K562 (cell line): Measurements from ENCODE around the gene SVOP. TPM values are rescaled to one million over a fixed set of nuclear protein-coding genes. Genes with fewer than 3 reads are reported as not detected.
A peak's percentile ranks its signal among the peaks of the same experiment; 100 is the strongest.

Experiments used
- ATAC-seq: fragments of 200-7000 bp; cut with Tn5 transposase; 3 replicates; pipeline ENCODE4 v1.9.1; 2020; ENCODE audit warnings: moderate library complexity
- BruUV-seq: library from RNA; stranded (reverse); fragments of 400-500 nt; replicated peaks from 2 replicates; lab custom pipeline; 2021; lab: Mats Ljungman, UMichigan
- CTCF ChIA-PET: fragments of 300-600 bp; formaldehyde crosslinking; extraction: SDS; loops from one replicate; lab custom pipeline; 2021; ENCODE audit warnings: low intra/inter-chr PET ratio; lab: Yijun Ruan, JAX
- POLR2A ChIA-PET: fragments of 300-600, 350-650 bp; sonication (Branson Sonifier 250); formaldehyde crosslinking; extraction: SDS; loops from one replicate; lab custom pipeline; 2021; ENCODE audit warnings: antibody characterized with exemption, inconsistent platforms; lab: Yijun Ruan, JAX
- DNase-seq, 4 experiments: peaks; one replicate each; pipeline versions ENCODE4 v3.0.0 to v3.0.0-alpha.2; 2011 to 2018; ENCODE audit warnings: low spot score in 3 of 4, mixed read lengths in 3 of 4; ENCODE audit errors: extremely low read depth in 1 of 4
- FAIRE-seq: peaks from 2 replicates; lab custom pipeline; 2011; peaks lifted over from hg19 to GRCh38; lab: Jason Lieb, UNC
- H2AFZ ChIP-seq: 2 replicates; pipeline ENCODE4 v1.6.0; 2011; ENCODE audit warnings: low read depth, low read length, control low read depth, inconsistent platforms
- H3K27ac ChIP-seq: fragments of 200-600 bp; 3 replicates; pipeline ENCODE4 v1.8.0; 2011; ENCODE audit warnings: low read depth, mild to moderate bottlenecking, control low read depth, inconsistent platforms, low read length, moderate library complexity, mixed read lengths; ENCODE audit errors: extremely low read depth
- H3K27me3 ChIP-seq, 2 experiments: fragments of 300-600 bp in 1 of 2; 2 replicates in 1 of 2; 3 replicates in 1 of 2; pipeline versions ENCODE4 v1.6.0 to v1.8.0; 2011; ENCODE audit warnings: inconsistent platforms in 2 of 2, low read length in 2 of 2, mild to moderate bottlenecking in 1 of 2, mixed read lengths in 1 of 2, moderate library complexity in 1 of 2; ENCODE audit not compliant: control insufficient read depth in 2 of 2, insufficient read depth in 2 of 2
- H3K36me3 ChIP-seq: fragments of 300-600 bp; 3 replicates; pipeline ENCODE4 v1.8.0; 2011; ENCODE audit warnings: mild to moderate bottlenecking, low read length, inconsistent platforms; ENCODE audit not compliant: control insufficient read depth, insufficient read depth
- H3K4me1 ChIP-seq, 2 experiments: fragments of 200-600 bp in 1 of 2; replicated peaks in 1 of 2; 2 replicates in 1 of 2; 3 replicates in 1 of 2; pipeline versions ENCODE4 v1.5.1 to v1.8.0; 2011; ENCODE audit warnings: inconsistent platforms in 2 of 2, low read length in 2 of 2, mild to moderate bottlenecking in 1 of 2, mixed read lengths in 1 of 2, moderate library complexity in 1 of 2; ENCODE audit not compliant: control insufficient read depth in 2 of 2, insufficient read depth in 2 of 2
- H3K4me2 ChIP-seq: 2 replicates; pipeline ENCODE4 v1.6.1; 2011; ENCODE audit warnings: low read length, control low read depth, inconsistent platforms, mixed read lengths; ENCODE audit not compliant: insufficient read depth
- H3K4me3 ChIP-seq: fragments of 200-600 bp; sonication (generic), shearing (Covaris generic); 2 replicates; pipeline ENCODE4 v1.5.1; 2016; ENCODE audit warnings: control low read depth, inconsistent platforms
- H3K79me2 ChIP-seq: fragments of 200-600 bp; 3 replicates; pipeline ENCODE4 v1.8.0; 2011; ENCODE audit warnings: low read length, inconsistent platforms; ENCODE audit not compliant: control insufficient read depth, insufficient read depth
- H3K9ac ChIP-seq, 2 experiments: 2 replicates each; pipeline versions ENCODE4 v1.6.0 to v1.6.1; 2011; ENCODE audit warnings: low read depth in 2 of 2, low read length in 2 of 2, control low read depth in 1 of 2, inconsistent platforms in 1 of 2, mild to moderate bottlenecking in 1 of 2, mixed read lengths in 1 of 2; ENCODE audit not compliant: insufficient read depth in 1 of 2
- H3K9me1 ChIP-seq: one replicate; pipeline ENCODE4 v1.6.0; 2011; ENCODE audit warnings: inconsistent platforms, mild to moderate bottlenecking, low read length, moderate library complexity; ENCODE audit not compliant: control insufficient read depth, insufficient read depth
- H3K9me3 ChIP-seq: replicated peaks from 2 replicates; pipeline ENCODE4 v1.5.1; 2011; ENCODE audit warnings: low read depth, low read length, inconsistent platforms; ENCODE audit not compliant: control insufficient read depth, insufficient read depth
- H4K20me1 ChIP-seq: replicated peaks from 2 replicates; pipeline ENCODE4 v1.6.1; 2011; ENCODE audit warnings: low read length, inconsistent platforms, mixed read lengths; ENCODE audit not compliant: control insufficient read depth, insufficient read depth
- CHD2 ChIP-seq: IDR thresholded peaks from 2 replicates; pipeline ENCODE4 v1.6.1; 2011; ENCODE audit warnings: low read depth, low read length
- COPS2 ChIP-seq: fragments of 450-650 bp; conservative IDR thresholded peaks from 2 replicates; pipeline ENCODE4 v1.6.1; 2016; ENCODE audit warnings: mild to moderate bottlenecking, moderate library complexity
- DACH1 ChIP-seq: fragments of 450-650 bp; IDR thresholded peaks from 2 replicates; pipeline ENCODE4 v1.6.1; 2018; ENCODE audit not compliant: partially characterized antibody
- DMBX1 ChIP-seq: fragments of 250-450 bp; sonication (Bioruptor Pico); IDR thresholded peaks from 2 replicates; pipeline ENCODE4 v1.8.0; 2022; ENCODE audit warnings: inconsistent platforms, mild to moderate bottlenecking, moderate library complexity, borderline replicate concordance
- FOXK2 ChIP-seq, 2 experiments: fragments of 450-650 bp; IDR thresholded peaks in 1 of 2; conservative IDR thresholded peaks in 1 of 2; 2 replicates each; pipeline ENCODE4 v1.6.1; 2016; ENCODE audit warnings: low read depth in 2 of 2, mild to moderate bottlenecking in 1 of 2
- NCOA2 ChIP-seq, 2 experiments: fragments of 450-650 bp; IDR thresholded peaks; 2 replicates each; pipeline ENCODE4 v1.6.1; 2018; ENCODE audit warnings: mild to moderate bottlenecking in 2 of 2, moderate library complexity in 1 of 2; ENCODE audit not compliant: partially characterized antibody in 2 of 2
- PML ChIP-seq: IDR thresholded peaks from 2 replicates; pipeline ENCODE4 v1.6.1; 2012; ENCODE audit warnings: low read length, inconsistent platforms
- SMARCA4 ChIP-seq: fragments of 450-650 bp; IDR thresholded peaks from 2 replicates; pipeline ENCODE4 v1.6.1; 2016
- STAT5A ChIP-seq: IDR thresholded peaks from 2 replicates; pipeline ENCODE4 v1.6.1; 2012; ENCODE audit warnings: low read length, inconsistent platforms, borderline replicate concordance
- ZBTB5 ChIP-seq: fragments of 450-650 bp; IDR thresholded peaks from 2 replicates; pipeline ENCODE4 v1.6.1; 2017; ENCODE audit warnings: antibody characterized with exemption
- ZNF384 ChIP-seq: IDR thresholded peaks from 2 replicates; pipeline ENCODE4 v1.6.1; 2012; ENCODE audit warnings: low read depth, low read length, improper control_type of control experiment
- WGBS: fragments of 100-300 bp; shearing (Covaris generic); methylation state at CpG from one replicate; pipeline ENCODE4 v1.1.6; 2016; ENCODE audit warnings: low coverage, mixed read lengths; ENCODE audit not compliant: insufficient coverage; ENCODE audit errors: missing lambda C conversion rate; 5-methylcytosine and 5-hydroxymethylcytosine counted together
- in situ Hi-C: fragments of 300-500 bp; cut with MboI; formaldehyde crosslinking; loops from 4 replicates; pipeline ENCODE4 v1.15.0; 2018; ENCODE audit warnings: inconsistent platforms, mixed read lengths
- intact Hi-C: fragments of 100-400 bp; cut with micrococcal nuclease; formaldehyde crosslinking; loops from 2 replicates; pipeline ENCODE4 v1.14.2; 2022
- polyA plus RNA-seq, 8 experiments: library from polyadenylated mRNA; depleted of rRNA in 4 of 8; stranded (reverse) in 5 of 8; unstranded in 3 of 8; fragments of >200 nt; fragmentation: Nextera tagmentation in 2 of 8; fragmentation: Illumina TruSeq in 1 of 8; extraction: Ambion mirVana in 2 of 8; extraction: Trizol in 1 of 8; gene quantifications; 2 replicates each; pipeline versions ENCODE4 v1.2.1 to v1.2.3, GENCODE V29; 2011 to 2014; ENCODE audit warnings: inconsistent platforms in 1 of 8, missing spikeins in 1 of 8
- total RNA-seq, 7 experiments: library from RNA; depleted of rRNA in 6 of 7; stranded (reverse); fragments of >200 nt in 6 of 7; fragmentation: Illumina TruSeq in 2 of 7; extraction: Trizol in 2 of 7; gene quantifications; 2 replicates each; pipeline versions ENCODE4 v1.2.1 to v1.2.3, GENCODE V29; 2011 to 2021; ENCODE audit warnings: low replicate concordance in 1 of 7
- TF ChIP-seq, protein P1 (sequence below), 2 experiments: fragments of 450-650 bp in 1 of 2; sonication (generic) in 1 of 2; formaldehyde crosslinking in 1 of 2; IDR thresholded peaks; 2 replicates each; pipeline versions ENCODE4 v1.7.1 to v1.9.0; 2016 to 2022; ENCODE audit warnings: inconsistent platforms in 1 of 2, mild to moderate bottlenecking in 1 of 2, missing genetic modification reagents in 1 of 2

SVOP gene
- total and polyA plus RNA-seq, 9 of the 15 experiments (the other 6 are each of a cell fraction or from before 2014, with no cell fraction given), result 0.01 to 0.09 (median 0.06) TPM; not detected in 1

DNA sequence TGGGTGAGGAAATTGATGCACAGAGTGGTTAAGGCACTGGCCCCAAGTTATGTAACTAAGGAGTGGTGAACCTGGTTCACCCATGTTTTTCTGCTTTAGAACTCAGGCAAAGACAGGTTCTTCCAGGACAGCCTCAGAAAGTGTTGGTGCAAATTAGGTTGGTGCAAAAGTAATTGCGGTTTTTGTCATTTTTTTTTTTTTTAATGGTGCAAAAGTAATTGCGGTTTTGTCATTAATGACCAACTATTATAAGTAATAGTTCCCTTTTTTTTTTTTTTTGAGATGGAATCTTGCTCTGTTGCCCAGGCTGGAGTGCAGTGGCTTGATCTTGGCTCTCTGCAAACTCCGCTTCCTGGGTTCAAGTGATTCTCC, 158.3 kb downstream of the SVOP start:
- Histone ChIP-seq H4K20me1 (no peaks in the 10 kb centered on the region), H3K27ac (no peak overlapping the region), H2AFZ (no peak overlapping the region), H3K9ac (no peak overlapping the region), H3K4me1 (peaks cover 8 to 12% of the 10 kb centered on the region in 2 experiments; a peak in 4 of 5 replicates), H3K4me3 (no peak overlapping the region), H3K27me3 (peaks cover 0 to 6% of the 10 kb centered on the region in 2 experiments; a peak in 2 of 5 replicates), H3K79me2 (no peaks in the 10 kb centered on the region), H3K36me3 (no peaks in the 10 kb centered on the region), H3K4me2 (no peak overlapping the region), H3K9me1 (no peaks in the 10 kb centered on the region), H3K9me3 (no peaks in the 10 kb centered on the region)
- DNase-seq, result no peak
- no peak for ATAC-seq
- in situ Hi-C loops, result no loop called here
- intact Hi-C loops, result no loop called here
- no peak for TF ChIP-seq COPS2
- 0 out of 4 replicates have a peak, but pooled peaks of 1 of the 2 experiments have one; percentile 20 for TF ChIP-seq FOXK2 (conservative IDR thresholded peaks at IDR 0.05 in 1 of 2, IDR thresholded peaks at IDR 0.05 in 1 of 2; ENCODE audit: low read depth in 2 of 2)
- no peak for TF ChIP-seq PML
- peak; percentile 92 for TF ChIP-seq ZBTB5
- TF ChIP-seq, protein P1, sequence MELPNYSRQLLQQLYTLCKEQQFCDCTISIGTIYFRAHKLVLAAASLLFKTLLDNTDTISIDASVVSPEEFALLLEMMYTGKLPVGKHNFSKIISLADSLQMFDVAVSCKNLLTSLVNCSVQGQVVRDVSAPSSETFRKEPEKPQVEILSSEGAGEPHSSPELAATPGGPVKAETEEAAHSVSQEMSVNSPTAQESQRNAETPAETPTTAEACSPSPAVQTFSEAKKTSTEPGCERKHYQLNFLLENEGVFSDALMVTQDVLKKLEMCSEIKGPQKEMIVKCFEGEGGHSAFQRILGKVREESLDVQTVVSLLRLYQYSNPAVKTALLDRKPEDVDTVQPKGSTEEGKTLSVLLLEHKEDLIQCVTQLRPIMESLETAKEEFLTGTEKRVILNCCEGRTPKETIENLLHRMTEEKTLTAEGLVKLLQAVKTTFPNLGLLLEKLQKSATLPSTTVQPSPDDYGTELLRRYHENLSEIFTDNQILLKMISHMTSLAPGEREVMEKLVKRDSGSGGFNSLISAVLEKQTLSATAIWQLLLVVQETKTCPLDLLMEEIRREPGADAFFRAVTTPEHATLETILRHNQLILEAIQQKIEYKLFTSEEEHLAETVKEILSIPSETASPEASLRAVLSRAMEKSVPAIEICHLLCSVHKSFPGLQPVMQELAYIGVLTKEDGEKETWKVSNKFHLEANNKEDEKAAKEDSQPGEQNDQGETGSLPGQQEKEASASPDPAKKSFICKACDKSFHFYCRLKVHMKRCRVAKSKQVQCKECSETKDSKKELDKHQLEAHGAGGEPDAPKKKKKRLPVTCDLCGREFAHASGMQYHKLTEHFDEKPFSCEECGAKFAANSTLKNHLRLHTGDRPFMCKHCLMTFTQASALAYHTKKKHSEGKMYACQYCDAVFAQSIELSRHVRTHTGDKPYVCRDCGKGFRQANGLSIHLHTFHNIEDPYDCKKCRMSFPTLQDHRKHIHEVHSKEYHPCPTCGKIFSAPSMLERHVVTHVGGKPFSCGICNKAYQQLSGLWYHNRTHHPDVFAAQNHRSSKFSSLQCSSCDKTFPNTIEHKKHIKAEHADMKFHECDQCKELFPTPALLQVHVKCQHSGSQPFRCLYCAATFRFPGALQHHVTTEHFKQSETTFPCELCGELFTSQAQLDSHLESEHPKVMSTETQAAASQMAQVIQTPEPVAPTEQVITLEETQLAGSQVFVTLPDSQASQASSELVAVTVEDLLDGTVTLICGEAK (IDR thresholded peaks at IDR 0.05), result peak; percentile 85
- TF ChIP-seq, protein P1 (CRISPR knock-in tag; IDR thresholded peaks at IDR 0.05), result no peak
- TF ChIP-seq NCOA2 (IDR thresholded peaks at IDR 0.05; ENCODE audit: partially characterized antibody in 2 of 2), result no peak
- TF ChIP-seq DMBX1 (CRISPR knock-in tag), result no peak
- TF ChIP-seq DACH1, result peak; percentile 83
- no peak for TF ChIP-seq STAT5A
- TF ChIP-seq CHD2, result no peak
- no peak for TF ChIP-seq SMARCA4
- TF ChIP-seq ZNF384, result peak; percentile 67; the same call in 1 of the 2 replicates
- BruUV-seq, result no TSS peak
- POLR2A ChIA-PET, result interaction anchor here (1.3 kb wide), 1 partner anchor 11 kb away, joined by 5 read pairs; no protein-coding TSS in a partner anchor
- peak; percentile 35 for FAIRE-seq
- WGBS, result 52% methylated on average over 3 of the region's 3 CpGs
- CTCF ChIA-PET, result no interaction called here
